ENCODE results near the gene IL13. TPM values are rescaled to one million over a fixed set of nuclear protein-coding genes. Genes with fewer than 3 reads are reported as not detected.

Gene IL13
- total RNA-seq, 1 donor from 2014 or later = not detected

DNA sequence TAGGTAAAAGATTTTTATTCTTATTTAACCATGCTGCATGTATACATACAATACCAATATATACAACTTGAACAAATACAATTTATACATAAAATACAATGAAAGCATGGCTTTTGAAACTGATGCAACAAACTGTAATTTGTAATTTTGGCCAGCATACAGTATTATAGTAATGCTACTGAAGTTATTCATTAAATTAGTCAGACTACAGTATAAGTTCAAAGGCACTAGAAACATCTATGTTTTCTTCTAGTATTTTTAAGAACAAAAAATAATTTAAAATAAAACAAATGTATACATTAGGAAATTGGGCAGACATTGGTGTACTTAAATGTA is 34.6 kb downstream of the IL13 start:
- Mint-ChIP-seq H3K9me3 (ENCODE audit: low read depth) (peaks cover 3% of the 10 kb centered on the region), H3K4me1 (ENCODE audit: low read depth) (peaks cover 2% of the 10 kb centered on the region), H3K27ac (ENCODE audit: unreplicated experiment) (no peak overlapping the region), H3K36me3 (ENCODE audit: low read depth) (peaks cover 7% of the 10 kb centered on the region), H3K27me3 (ENCODE audit: low read depth) (no peaks in the 10 kb centered on the region), H3K4me3 (ENCODE audit: unreplicated experiment) (no peak overlapping the region)
- no peak for DNase-seq (ENCODE audit: low spot score)
- TF ChIP-seq, protein P1, sequence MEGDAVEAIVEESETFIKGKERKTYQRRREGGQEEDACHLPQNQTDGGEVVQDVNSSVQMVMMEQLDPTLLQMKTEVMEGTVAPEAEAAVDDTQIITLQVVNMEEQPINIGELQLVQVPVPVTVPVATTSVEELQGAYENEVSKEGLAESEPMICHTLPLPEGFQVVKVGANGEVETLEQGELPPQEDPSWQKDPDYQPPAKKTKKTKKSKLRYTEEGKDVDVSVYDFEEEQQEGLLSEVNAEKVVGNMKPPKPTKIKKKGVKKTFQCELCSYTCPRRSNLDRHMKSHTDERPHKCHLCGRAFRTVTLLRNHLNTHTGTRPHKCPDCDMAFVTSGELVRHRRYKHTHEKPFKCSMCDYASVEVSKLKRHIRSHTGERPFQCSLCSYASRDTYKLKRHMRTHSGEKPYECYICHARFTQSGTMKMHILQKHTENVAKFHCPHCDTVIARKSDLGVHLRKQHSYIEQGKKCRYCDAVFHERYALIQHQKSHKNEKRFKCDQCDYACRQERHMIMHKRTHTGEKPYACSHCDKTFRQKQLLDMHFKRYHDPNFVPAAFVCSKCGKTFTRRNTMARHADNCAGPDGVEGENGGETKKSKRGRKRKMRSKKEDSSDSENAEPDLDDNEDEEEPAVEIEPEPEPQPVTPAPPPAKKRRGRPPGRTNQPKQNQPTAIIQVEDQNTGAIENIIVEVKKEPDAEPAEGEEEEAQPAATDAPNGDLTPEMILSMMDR (IDR thresholded peaks at IDR 0.05) = no peak

DNA sequence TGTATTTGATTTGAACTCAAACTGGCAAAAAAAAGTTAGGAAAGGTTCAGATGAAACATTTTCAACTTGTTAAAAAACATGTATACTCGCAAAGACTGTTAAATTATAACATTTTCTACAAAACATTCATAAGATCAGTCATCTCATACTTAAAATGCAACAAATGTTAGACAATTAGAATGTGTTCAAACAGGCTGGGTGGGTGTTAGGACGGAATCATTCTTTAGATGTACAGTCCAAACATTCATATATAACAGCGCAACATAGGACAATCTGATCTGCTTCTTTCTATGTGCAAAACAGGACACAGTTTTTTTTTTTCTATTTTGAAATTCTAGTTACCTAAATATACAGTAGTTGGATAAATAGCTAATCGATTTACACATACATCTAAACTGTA is 38.0 kb downstream of the IL13 start:
- no peaks in the 10 kb centered on the region for H3K27me3 Mint-ChIP-seq (ENCODE audit: low read depth)
- H3K36me3 Mint-ChIP-seq (ENCODE audit: low read depth) = peaks cover 17% of the 10 kb centered on the region
- no peak overlapping the region for H3K27ac Mint-ChIP-seq (ENCODE audit: unreplicated experiment)
- H3K4me1 Mint-ChIP-seq (ENCODE audit: low read depth) = peaks cover 2% of the 10 kb centered on the region
- DNase-seq (ENCODE audit: low spot score) = no peak
- peaks cover 3% of the 10 kb centered on the region for H3K9me3 Mint-ChIP-seq (ENCODE audit: low read depth)
- TF ChIP-seq, protein P1 (IDR thresholded peaks at IDR 0.05) = no peak
- no peak overlapping the region for H3K4me3 Mint-ChIP-seq (ENCODE audit: unreplicated experiment)

DNA sequence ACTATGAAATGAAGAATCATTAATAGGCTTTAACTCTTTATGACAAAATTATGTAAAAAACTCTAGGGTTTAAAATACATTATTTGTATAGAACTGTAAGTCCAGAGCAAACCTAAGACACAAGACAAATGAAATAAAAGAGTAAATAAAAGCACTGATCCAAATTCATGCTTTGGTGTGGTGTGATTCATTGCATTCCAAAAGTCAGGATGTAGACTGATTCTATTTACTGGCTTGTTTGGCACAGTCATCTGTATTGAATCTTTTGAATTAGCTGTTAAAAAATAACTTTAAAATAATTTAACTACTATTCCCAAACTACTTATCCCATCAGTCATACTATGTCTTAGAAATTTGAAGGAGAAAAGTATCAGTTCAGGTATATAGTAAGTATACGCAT is 46.9 kb downstream of the IL13 start:
- DNase-seq (ENCODE audit: low spot score) = no peak
- no peak overlapping the region for H3K27ac Mint-ChIP-seq (ENCODE audit: unreplicated experiment)

DNA sequence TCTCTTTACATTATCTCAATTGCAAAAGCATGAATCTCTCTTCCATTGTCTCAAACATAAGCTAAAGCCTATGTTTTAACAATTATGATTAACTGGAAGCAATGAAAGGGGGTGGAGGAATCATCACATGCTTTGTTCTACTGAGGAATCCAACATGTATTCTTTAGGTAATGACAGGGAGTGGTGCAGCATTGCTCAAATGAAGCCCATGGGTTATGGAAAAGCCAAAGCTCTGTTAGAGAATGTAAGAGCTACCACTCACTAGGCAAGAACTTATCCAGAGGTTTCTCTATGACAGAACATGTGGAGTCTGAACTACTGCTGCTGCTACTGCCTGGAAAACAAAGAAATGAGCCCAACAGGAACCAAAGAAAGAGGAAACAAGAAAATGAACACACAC is 50.7 kb downstream of the IL13 start:
- H3K36me3 Mint-ChIP-seq (ENCODE audit: low read depth) = peaks cover 4% of the 10 kb centered on the region
- H3K27ac Mint-ChIP-seq (ENCODE audit: unreplicated experiment) = no peak overlapping the region

More for the DNA sequence above, 46.9 kb downstream of the IL13 start:
- peaks cover 17% of the 10 kb centered on the region for H3K36me3 Mint-ChIP-seq (ENCODE audit: low read depth)
- TF ChIP-seq, protein P1 (IDR thresholded peaks at IDR 0.05) = no peak
- H3K9me3 Mint-ChIP-seq (ENCODE audit: low read depth) = no peaks in the 10 kb centered on the region
- H3K4me3 Mint-ChIP-seq (ENCODE audit: unreplicated experiment) = no peak overlapping the region
- no peaks in the 10 kb centered on the region for H3K27me3 Mint-ChIP-seq (ENCODE audit: low read depth)
- peaks cover 8% of the 10 kb centered on the region for H3K4me1 Mint-ChIP-seq (ENCODE audit: low read depth)

More for the DNA sequence above, 50.7 kb downstream of the IL13 start:
- peaks cover 8% of the 10 kb centered on the region for H3K4me1 Mint-ChIP-seq (ENCODE audit: low read depth)
- TF ChIP-seq, protein P1 (IDR thresholded peaks at IDR 0.05) = no peak
- no peak overlapping the region for H3K4me3 Mint-ChIP-seq (ENCODE audit: unreplicated experiment)
- no peaks in the 10 kb centered on the region for H3K9me3 Mint-ChIP-seq (ENCODE audit: low read depth)
- H3K27me3 Mint-ChIP-seq (ENCODE audit: low read depth) = no peaks in the 10 kb centered on the region
- DNase-seq (ENCODE audit: low spot score) = no peak

Other genes with a start within 250 kb of the IL13 start
- 10.8 to 17.8 TPM (median 16.3 TPM) in 3 replicates for gene IRF1, start 167.4 kb upstream of the IL13 start, total RNA-seq
- not detected in 3 replicates for gene IL5, start 114.7 kb upstream of the IL13 start, total RNA-seq
- gene RAD50, start 101.2 kb upstream of the IL13 start, total RNA-seq = 27.7 to 30.7 TPM (median 27.8 TPM) in 3 replicates
- gene IL4, start 15.8 kb downstream of the IL13 start, total RNA-seq = not detected in 3 replicates
- gene KIF3A, start 79.4 kb downstream of the IL13 start, total RNA-seq = 15.0 to 16.4 TPM (median 16.2 TPM) in 3 replicates
- 0.15 TPM in 1 of 3 replicates, not detected in the others for gene CCNI2, start 89.3 kb downstream of the IL13 start, total RNA-seq
- gene SEPTIN8, start 119.1 kb downstream of the IL13 start, total RNA-seq = 86.0 to 128 TPM (median 127 TPM) in 3 replicates
- gene SOWAHA, start 155.1 kb downstream of the IL13 start, total RNA-seq = not detected in 3 replicates
- 6.5 to 7.7 TPM (median 7.6 TPM) in 3 replicates for gene SHROOM1, start 172.5 kb downstream of the IL13 start, total RNA-seq
- 0.29 to 0.38 TPM (median 0.30 TPM) in 3 replicates for gene GDF9, start 208.3 kb downstream of the IL13 start, total RNA-seq
- gene UQCRQ, start 208.5 kb downstream of the IL13 start, total RNA-seq = 378 to 436 TPM (median 403 TPM) in 3 replicates
- gene LEAP2, start 215.5 kb downstream of the IL13 start, total RNA-seq = 0.35 to 0.72 TPM (median 0.60 TPM) in 3 replicates